Hindlimb muscle (tissue), 1 donor: ENCODE measurements around the gene TMEM30B. TPM values are rescaled to one million over a fixed set of nuclear protein-coding genes. Genes with fewer than 3 reads are reported as not detected.
A peak's percentile ranks its signal among the peaks of the same experiment; 100 is the strongest.

Experiments used
- DNase-seq: peaks from one replicate; pipeline ENCODE4 v3.0.0-alpha.2; 2013
- polyA plus RNA-seq: library from polyadenylated mRNA; unstranded; fragments of 120-200 nt; gene quantifications from one replicate; pipeline ENCODE4 v1.2.1, GENCODE V29; 2013; ENCODE audit not compliant: insufficient read length

Gene TMEM30B
- polyA plus RNA-seq, 1 donor = 1.1 TPM

- no peak for DNase-seq
These were observed 17.7 kb upstream of the TMEM30B start for GRCh38 chr14:61298824-61299223.

GRCh38 chr14:61297581-61297980, 16.4 kb upstream of the TMEM30B start:
- DNase-seq = no peak

GRCh38 chr14:61296719-61297502, 15.8 kb upstream of the TMEM30B start:
- no peak for DNase-seq

GRCh38 chr14:61296151-61296550, 15.0 kb upstream of the TMEM30B start:
- DNase-seq = no peak

GRCh38 chr14:61290701-61291100, 9.6 kb upstream of the TMEM30B start:
- DNase-seq = no peak

GRCh38 chr14:61288720-61289119, 7.6 kb upstream of the TMEM30B start:
- no peak for DNase-seq

GRCh38 chr14:61288228-61288627, 7.1 kb upstream of the TMEM30B start:
- DNase-seq = no peak

- DNase-seq = no peak
These were observed 6.1 kb upstream of the TMEM30B start for GRCh38 chr14:61287196-61287595.

GRCh38 chr14:61285364-61285763, 4.2 kb upstream of the TMEM30B start:
- no peak for DNase-seq

- no peak for DNase-seq
These were observed 2.9 kb upstream of the TMEM30B start for GRCh38 chr14:61284001-61284400.

- no peak for DNase-seq
These were observed 1.6 kb upstream of the TMEM30B start for GRCh38 chr14:61282746-61283145.

- peak; percentile 83 for DNase-seq
These were observed 774 bp upstream of the TMEM30B start for GRCh38 chr14:61281948-61282275.

GRCh38 chr14:61280526-61281185, 482 bp downstream of the TMEM30B start:
- peak; percentile 68 for DNase-seq

- DNase-seq = no peak
These were observed 1.0 kb downstream of the TMEM30B start for GRCh38 chr14:61280092-61280525.

GRCh38 chr14:61279082-61279481, 2.1 kb downstream of the TMEM30B start:
- no peak for DNase-seq

GRCh38 chr14:61277784-61278183, 3.4 kb downstream of the TMEM30B start:
- DNase-seq = no peak

- no peak for DNase-seq
These were observed 3.9 kb downstream of the TMEM30B start for GRCh38 chr14:61277232-61277631.

GRCh38 chr14:61271552-61271951, 9.6 kb downstream of the TMEM30B start:
- DNase-seq = no peak

- DNase-seq = no peak
These were observed 10.4 kb downstream of the TMEM30B start for GRCh38 chr14:61270714-61271113.

GRCh38 chr14:61269321-61270083, 11.6 kb downstream of the TMEM30B start:
- DNase-seq = peak; percentile 82

GRCh38 chr14:61268812-61269211, 12.3 kb downstream of the TMEM30B start:
- no peak for DNase-seq

GRCh38 chr14:61266891-61267740, 14.0 kb downstream of the TMEM30B start:
- peak; percentile 63 for DNase-seq

- DNase-seq = no peak
These were observed 14.7 kb downstream of the TMEM30B start for GRCh38 chr14:61266436-61266835.
